SK-N-SH treated with all-trans-retinoic acid at 6 μM for 48 hours (cell line): ENCODE data around the gene FLYWCH2.

Experiments
- ATAC-seq: fragments of 200-7000 bp; cut with Tn5 transposase; 3 replicates; pipeline ENCODE4 v1.9.1; 2020; ENCODE audit warnings: mild to moderate bottlenecking, moderate library complexity
- ARNTL ChIP-seq: fragments of 450-650 bp; formaldehyde crosslinking; IDR thresholded peaks from 2 replicates; pipeline ENCODE4 v1.5.0; 2020; ENCODE audit warnings: low read depth, mild to moderate bottlenecking, moderate library complexity, borderline replicate concordance
- BACH2 ChIP-seq: fragments of 250-450 bp; sonication (Bioruptor Pico); IDR thresholded peaks from 2 replicates; pipeline ENCODE4 v1.9.0; 2021; ENCODE audit warnings: mild to moderate bottlenecking, borderline replicate concordance
- CSDC2 ChIP-seq: fragments of 250-450 bp; sonication (Bioruptor Pico); IDR thresholded peaks from 2 replicates; pipeline ENCODE4 v1.5.0; 2020; ENCODE audit warnings: mild to moderate bottlenecking, moderate library complexity
- CSRNP3 ChIP-seq: fragments of 250-450 bp; sonication (Bioruptor Pico); IDR thresholded peaks from 2 replicates; pipeline ENCODE4 v1.5.1; 2021; ENCODE audit warnings: mild to moderate bottlenecking, moderate library complexity
- ESRRG ChIP-seq: fragments of 250-450 bp; sonication (Bioruptor Pico); IDR thresholded peaks from 2 replicates; pipeline ENCODE4 v1.6.1; 2021; ENCODE audit warnings: mild to moderate bottlenecking
- GLIS3 ChIP-seq: fragments of 250-450 bp; sonication (Bioruptor Pico); IDR thresholded peaks from 2 replicates; pipeline ENCODE4 v1.5.0; 2020; ENCODE audit warnings: mild to moderate bottlenecking, moderate library complexity
- ISL1 ChIP-seq: fragments of 250-450 bp; sonication (Bioruptor Pico); IDR thresholded peaks from 2 replicates; pipeline ENCODE4 v2.1.2; 2022; ENCODE audit warnings: mild to moderate bottlenecking, moderate library complexity
- OSR1 ChIP-seq: fragments of 250-450 bp; sonication (Bioruptor Pico); IDR thresholded peaks from 2 replicates; pipeline ENCODE4 v1.8.0; 2022; ENCODE audit warnings: moderate library complexity, mild to moderate bottlenecking, inconsistent platforms
- PATZ1 ChIP-seq: fragments of 250-450 bp; sonication (Bioruptor Pico); IDR thresholded peaks from 2 replicates; pipeline ENCODE4 v1.8.0; 2020; ENCODE audit warnings: mild to moderate bottlenecking, moderate library complexity, borderline replicate concordance
- POU6F1 ChIP-seq: fragments of 250-450 bp; sonication (Bioruptor Pico); IDR thresholded peaks from 2 replicates; pipeline ENCODE4 v1.8.0; 2021; ENCODE audit warnings: low read depth, mild to moderate bottlenecking, moderate library complexity, borderline replicate concordance
- PPARA ChIP-seq: fragments of 250-450 bp; sonication (Bioruptor Pico); IDR thresholded peaks from 2 replicates; pipeline ENCODE4 v1.5.0; 2020; ENCODE audit warnings: mild to moderate bottlenecking, borderline replicate concordance
- RARB ChIP-seq: fragments of 250-450 bp; sonication (Bioruptor Pico); IDR thresholded peaks from 2 replicates; pipeline ENCODE4 v1.8.0; 2021; ENCODE audit warnings: mild to moderate bottlenecking, moderate library complexity
- TCF4 ChIP-seq: fragments of 250-450 bp; sonication (Bioruptor Pico); IDR thresholded peaks from 2 replicates; pipeline ENCODE4 v1.8.0; 2021; ENCODE audit warnings: mild to moderate bottlenecking, moderate library complexity, borderline replicate concordance
- TOX ChIP-seq: fragments of 250-450 bp; sonication (Bioruptor Pico); IDR thresholded peaks from 2 replicates; pipeline ENCODE4 v1.8.0; 2021; ENCODE audit warnings: mild to moderate bottlenecking, moderate library complexity, borderline replicate concordance
- TSHZ2 ChIP-seq: fragments of 250-450 bp; sonication (Bioruptor Pico); IDR thresholded peaks from 2 replicates; pipeline ENCODE4 v1.5.0; 2020; ENCODE audit warnings: mild to moderate bottlenecking, moderate library complexity
- ZFP3 ChIP-seq: fragments of 250-450 bp; sonication (Bioruptor Pico); IDR thresholded peaks from 2 replicates; pipeline ENCODE4 v1.5.0; 2020; ENCODE audit warnings: mild to moderate bottlenecking, moderate library complexity
- ZFP30 ChIP-seq: fragments of 450-650 bp; formaldehyde crosslinking; IDR thresholded peaks from 2 replicates; pipeline ENCODE4 v1.5.0; 2022; ENCODE audit warnings: mild to moderate bottlenecking, moderate library complexity
- ZNF565 ChIP-seq: fragments of 450-650 bp; formaldehyde crosslinking; conservative IDR thresholded peaks from 2 replicates; pipeline ENCODE4 v1.5.0; 2020; ENCODE audit warnings: low read depth, mild to moderate bottlenecking, moderate library complexity
- ZNF70 ChIP-seq: fragments of 450-650 bp; formaldehyde crosslinking; IDR thresholded peaks from 2 replicates; pipeline ENCODE4 v1.5.0; 2020; ENCODE audit warnings: mild to moderate bottlenecking, moderate library complexity
- ZNF8 ChIP-seq: fragments of 450-650 bp; formaldehyde crosslinking; IDR thresholded peaks from 2 replicates; pipeline ENCODE4 v1.5.0; 2020; ENCODE audit warnings: mild to moderate bottlenecking, moderate library complexity

The FLYWCH2 gene

GRCh38 chr16:2856061-2856670 is 26.8 kb upstream of the FLYWCH2 start:
- TF ChIP-seq CSRNP3 (CRISPR knock-in tag) = no peak
- TF ChIP-seq RARB (CRISPR knock-in tag) = no peak
- TF ChIP-seq ZNF565 (CRISPR knock-in tag) = no peak
- TF ChIP-seq PATZ1 (CRISPR knock-in tag) = no peak
- no peak for TF ChIP-seq ZFP3 (CRISPR knock-in tag)
- TF ChIP-seq ARNTL (CRISPR knock-in tag) = no peak
- no peak for TF ChIP-seq CSDC2
- TF ChIP-seq GLIS3 (CRISPR knock-in tag) = no peak
- no peak for TF ChIP-seq ISL1 (CRISPR knock-in tag)
- no peak for TF ChIP-seq TOX (CRISPR knock-in tag)
- no peak for TF ChIP-seq ESRRG (CRISPR knock-in tag)
- no peak for TF ChIP-seq OSR1 (CRISPR knock-in tag)
- TF ChIP-seq POU6F1 (CRISPR knock-in tag) = no peak
- TF ChIP-seq TSHZ2 (CRISPR knock-in tag) = no peak
- TF ChIP-seq TCF4 (CRISPR knock-in tag) = no peak
- no peak for TF ChIP-seq ZNF70 (CRISPR knock-in tag)
- ATAC-seq = peak; percentile 47

GRCh38 chr16:2856686-2857450 is 26.1 kb upstream of the FLYWCH2 start:
- ATAC-seq = no peak
- TF ChIP-seq TSHZ2 (CRISPR knock-in tag) = no peak
- TF ChIP-seq PATZ1 (CRISPR knock-in tag) = no peak
- no peak for TF ChIP-seq PPARA (CRISPR knock-in tag)
- no peak for TF ChIP-seq ZNF565 (CRISPR knock-in tag)
- TF ChIP-seq POU6F1 (CRISPR knock-in tag) = no peak
- TF ChIP-seq BACH2 (CRISPR knock-in tag) = no peak
- no peak for TF ChIP-seq OSR1 (CRISPR knock-in tag)
- TF ChIP-seq ZFP30 = no peak
- no peak for TF ChIP-seq CSRNP3 (CRISPR knock-in tag)
- no peak for TF ChIP-seq ISL1 (CRISPR knock-in tag)
- TF ChIP-seq TCF4 (CRISPR knock-in tag) = no peak
- TF ChIP-seq ESRRG (CRISPR knock-in tag) = no peak
- TF ChIP-seq ZNF8 (CRISPR knock-in tag) = no peak
- TF ChIP-seq CSDC2 = no peak
